Neural cell (in vitro differentiated cells): ENCODE data around the gene EFHD1. TPM values are rescaled to one million over a fixed set of nuclear protein-coding genes. Genes with fewer than 3 reads are reported as not detected.

ENCODE experiments used
- H2AFZ ChIP-seq: fragments of 200-600, 300-800 bp; sonication (generic), shearing (Covaris generic); 2 replicates; pipeline ENCODE4 v1.6.0; 2014; ENCODE audit warnings: low read depth, mild to moderate bottlenecking, antibody characterized with exemption, low read length, moderate library complexity
- H3F3A ChIP-seq: fragments of 200-600 bp; shearing (Covaris generic); 2 replicates; pipeline ENCODE4 v1.6.1; 2016; ENCODE audit warnings: mild to moderate bottlenecking, moderate library complexity, mixed read lengths, antibody characterized with exemption, low read length; ENCODE audit not compliant: insufficient read depth, poor library complexity, severe bottlenecking
- H3K27ac ChIP-seq: fragments of 200-600, 300-800 bp; sonication (generic), shearing (Covaris generic); 2 replicates; pipeline ENCODE4 v1.5.1; 2014; ENCODE audit warnings: mild to moderate bottlenecking, low read length, moderate library complexity
- H3K27me3 ChIP-seq: fragments of 300-800, 200-600 bp; sonication (generic), shearing (Covaris generic); 2 replicates; pipeline ENCODE4 v1.6.0; 2014; ENCODE audit warnings: mild to moderate bottlenecking, low read depth, low read length, moderate library complexity; ENCODE audit not compliant: insufficient read depth
- H3K36me3 ChIP-seq: fragments of 300-800, 200-600 bp; sonication (generic), shearing (Covaris generic); 2 replicates; pipeline ENCODE4 v1.5.1; 2014; ENCODE audit warnings: mild to moderate bottlenecking, antibody characterized with exemption, low read length, moderate library complexity; ENCODE audit not compliant: insufficient read depth
- H3K4me2 ChIP-seq: fragments of 300-800, 200-600 bp; sonication (generic), shearing (Covaris generic); 2 replicates; pipeline ENCODE4 v1.6.0; 2014; ENCODE audit warnings: mild to moderate bottlenecking, low read length
- H3K4me3 ChIP-seq: fragments of 300-800, 200-600 bp; sonication (generic), shearing (Covaris generic); 2 replicates; pipeline ENCODE4 v1.5.1; 2014; ENCODE audit warnings: mild to moderate bottlenecking, low read length, moderate library complexity
- H3K79me2 ChIP-seq: fragments of 200-600 bp; shearing (Covaris generic); replicated peaks from 2 replicates; pipeline ENCODE4 v1.6.0; 2014; ENCODE audit warnings: mild to moderate bottlenecking, low read length, moderate library complexity; ENCODE audit not compliant: insufficient read depth
- H3K9ac ChIP-seq: fragments of 300-800, 200-600 bp; sonication (generic), shearing (Covaris generic); 2 replicates; pipeline ENCODE4 v1.6.1; 2016; ENCODE audit warnings: mild to moderate bottlenecking, low read length, mixed read lengths
- H3K9me2 ChIP-seq: fragments of 200-600 bp; shearing (Covaris generic); 2 replicates; pipeline ENCODE4 v1.6.1; 2016; ENCODE audit warnings: mild to moderate bottlenecking, low read length, mixed read lengths; ENCODE audit not compliant: insufficient read depth
- H3K9me3 ChIP-seq: fragments of 200-600, 300-800 bp; sonication (generic), shearing (Covaris generic); 2 replicates; pipeline ENCODE4 v1.6.1; 2016; ENCODE audit warnings: mild to moderate bottlenecking, mixed run types, low read length, moderate library complexity, mixed read lengths
- H4K20me1 ChIP-seq: fragments of 200-600 bp; shearing (Covaris generic); 2 replicates; pipeline ENCODE4 v1.6.1; 2016; ENCODE audit warnings: mild to moderate bottlenecking, mixed run types; ENCODE audit not compliant: insufficient read depth
- EP300 ChIP-seq: fragments of 450-650 bp; conservative IDR thresholded peaks from 2 replicates; pipeline ENCODE4 v1.6.1; 2014; ENCODE audit warnings: antibody characterized with exemption, mild to moderate bottlenecking, moderate library complexity; ENCODE audit not compliant: poor library complexity, severe bottlenecking
- EZH2 ChIP-seq: fragments of 200-600, 300-800 bp; shearing (Covaris generic), sonication (generic); IDR thresholded peaks from 2 replicates; pipeline ENCODE4 v1.6.1; 2014; ENCODE audit warnings: antibody characterized with exemption, low read length, borderline replicate concordance, mild to moderate bottlenecking; ENCODE audit not compliant: insufficient read depth, poor library complexity, severe bottlenecking
- MXI1 ChIP-seq: fragments of 450-650 bp; conservative IDR thresholded peaks from 2 replicates; pipeline ENCODE4 v1.6.1; 2014; ENCODE audit warnings: antibody characterized with exemption, mild to moderate bottlenecking; ENCODE audit not compliant: poor library complexity, severe bottlenecking
- POLR2AphosphoS5 ChIP-seq: IDR thresholded peaks from 2 replicates; pipeline ENCODE4 v1.6.1; 2012
- RAD21 ChIP-seq: fragments of 450-650 bp; conservative IDR thresholded peaks from 2 replicates; pipeline ENCODE4 v1.6.1; 2014; ENCODE audit warnings: antibody characterized with exemption, mild to moderate bottlenecking, moderate library complexity
- SMC3 ChIP-seq: fragments of 450-650 bp; conservative IDR thresholded peaks from 2 replicates; pipeline ENCODE4 v1.6.1; 2014; ENCODE audit warnings: antibody characterized with exemption, mild to moderate bottlenecking, moderate library complexity; ENCODE audit not compliant: poor library complexity
- TAF1 ChIP-seq: IDR thresholded peaks from 2 replicates; pipeline ENCODE4 v1.6.1; 2012; ENCODE audit warnings: low read depth
- polyA plus RNA-seq: library from polyadenylated mRNA; depleted of rRNA; stranded (reverse); fragments of >200 nt; gene quantifications from 2 replicates; pipeline ENCODE4 v1.2.3, GENCODE V29; 2014
- TF ChIP-seq, protein P1 (sequence below): fragments of 450-650 bp; IDR thresholded peaks from 2 replicates; pipeline ENCODE4 v1.5.1; 2014; ENCODE audit warnings: antibody characterized with exemption, mild to moderate bottlenecking, moderate library complexity; ENCODE audit not compliant: poor library complexity, severe bottlenecking
- TF ChIP-seq, protein P2 (sequence below): IDR thresholded peaks from 2 replicates; pipeline ENCODE4 v1.6.1; 2012; ENCODE audit warnings: borderline replicate concordance

The EFHD1 gene
- polyA plus RNA-seq, 1 donor from 2014 or later: not detected

DNA sequence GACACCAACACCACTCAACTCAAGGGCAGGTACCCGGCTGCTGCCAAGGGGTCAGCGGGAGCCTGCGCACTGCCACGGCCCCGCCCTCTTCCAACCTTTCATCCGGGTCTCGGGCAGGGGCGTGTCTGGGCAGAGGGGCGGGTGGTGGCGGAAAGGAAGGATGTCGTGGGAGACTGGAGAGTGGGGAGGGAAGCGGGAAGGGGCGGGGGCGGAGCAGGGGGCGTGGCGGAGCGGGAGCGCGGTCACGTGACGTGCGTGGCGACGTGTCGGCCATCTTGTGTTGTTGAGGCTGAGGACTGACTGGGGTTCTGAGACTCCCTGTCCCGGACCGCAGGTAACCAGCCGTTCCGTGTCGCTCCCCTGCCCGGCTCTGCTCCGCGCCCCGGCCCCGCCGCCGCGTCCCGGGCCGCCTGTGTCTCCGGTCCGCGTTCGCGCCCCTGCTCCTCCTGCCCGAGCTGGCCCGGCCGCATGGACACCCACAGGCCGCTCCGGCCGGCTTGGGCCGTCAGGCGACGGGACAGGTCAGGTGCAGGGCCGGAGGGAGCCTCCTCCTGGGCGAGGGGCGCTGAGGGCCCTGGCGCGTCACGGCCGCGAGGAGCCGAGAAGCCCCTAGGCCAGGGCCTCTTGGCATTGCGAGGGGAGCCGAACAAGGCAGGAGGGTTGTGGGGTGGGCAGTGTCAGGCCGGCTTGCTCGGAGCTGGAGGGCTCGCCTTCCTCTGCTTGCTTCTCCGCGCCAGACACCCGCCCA lies 63.8 kb downstream of the EFHD1 start, which contains the start of gene GIGYF2:
TSS of gene GIGYF2 (plus strand) at position 273 of the 748 bp plus-strand sequence. CDS start 37,867 bp downstream, outside the sequence.
- peak within 1 kb of the TSS; percentile 93 for H3K27ac ChIP-seq
- no peaks in the 10 kb centered on the region for H3K9me2 ChIP-seq
- H3K79me2 ChIP-seq: peaks cover 46% of the 10 kb centered on the region
- H3K9ac ChIP-seq: peak within 1 kb of the TSS; percentile 98
- peak within 1 kb of the TSS; percentile 75 for H3K4me2 ChIP-seq
- TF ChIP-seq SMC3 (no peak), TAF1 (peak; percentile 47), MXI1 (peak; percentile 74), EZH2 (no peak), POLR2AphosphoS5 (peak; percentile 98), EP300 (peak; percentile 58)
- TF ChIP-seq, protein P1, sequence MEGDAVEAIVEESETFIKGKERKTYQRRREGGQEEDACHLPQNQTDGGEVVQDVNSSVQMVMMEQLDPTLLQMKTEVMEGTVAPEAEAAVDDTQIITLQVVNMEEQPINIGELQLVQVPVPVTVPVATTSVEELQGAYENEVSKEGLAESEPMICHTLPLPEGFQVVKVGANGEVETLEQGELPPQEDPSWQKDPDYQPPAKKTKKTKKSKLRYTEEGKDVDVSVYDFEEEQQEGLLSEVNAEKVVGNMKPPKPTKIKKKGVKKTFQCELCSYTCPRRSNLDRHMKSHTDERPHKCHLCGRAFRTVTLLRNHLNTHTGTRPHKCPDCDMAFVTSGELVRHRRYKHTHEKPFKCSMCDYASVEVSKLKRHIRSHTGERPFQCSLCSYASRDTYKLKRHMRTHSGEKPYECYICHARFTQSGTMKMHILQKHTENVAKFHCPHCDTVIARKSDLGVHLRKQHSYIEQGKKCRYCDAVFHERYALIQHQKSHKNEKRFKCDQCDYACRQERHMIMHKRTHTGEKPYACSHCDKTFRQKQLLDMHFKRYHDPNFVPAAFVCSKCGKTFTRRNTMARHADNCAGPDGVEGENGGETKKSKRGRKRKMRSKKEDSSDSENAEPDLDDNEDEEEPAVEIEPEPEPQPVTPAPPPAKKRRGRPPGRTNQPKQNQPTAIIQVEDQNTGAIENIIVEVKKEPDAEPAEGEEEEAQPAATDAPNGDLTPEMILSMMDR: peak; percentile 23
- TF ChIP-seq, protein P2, sequence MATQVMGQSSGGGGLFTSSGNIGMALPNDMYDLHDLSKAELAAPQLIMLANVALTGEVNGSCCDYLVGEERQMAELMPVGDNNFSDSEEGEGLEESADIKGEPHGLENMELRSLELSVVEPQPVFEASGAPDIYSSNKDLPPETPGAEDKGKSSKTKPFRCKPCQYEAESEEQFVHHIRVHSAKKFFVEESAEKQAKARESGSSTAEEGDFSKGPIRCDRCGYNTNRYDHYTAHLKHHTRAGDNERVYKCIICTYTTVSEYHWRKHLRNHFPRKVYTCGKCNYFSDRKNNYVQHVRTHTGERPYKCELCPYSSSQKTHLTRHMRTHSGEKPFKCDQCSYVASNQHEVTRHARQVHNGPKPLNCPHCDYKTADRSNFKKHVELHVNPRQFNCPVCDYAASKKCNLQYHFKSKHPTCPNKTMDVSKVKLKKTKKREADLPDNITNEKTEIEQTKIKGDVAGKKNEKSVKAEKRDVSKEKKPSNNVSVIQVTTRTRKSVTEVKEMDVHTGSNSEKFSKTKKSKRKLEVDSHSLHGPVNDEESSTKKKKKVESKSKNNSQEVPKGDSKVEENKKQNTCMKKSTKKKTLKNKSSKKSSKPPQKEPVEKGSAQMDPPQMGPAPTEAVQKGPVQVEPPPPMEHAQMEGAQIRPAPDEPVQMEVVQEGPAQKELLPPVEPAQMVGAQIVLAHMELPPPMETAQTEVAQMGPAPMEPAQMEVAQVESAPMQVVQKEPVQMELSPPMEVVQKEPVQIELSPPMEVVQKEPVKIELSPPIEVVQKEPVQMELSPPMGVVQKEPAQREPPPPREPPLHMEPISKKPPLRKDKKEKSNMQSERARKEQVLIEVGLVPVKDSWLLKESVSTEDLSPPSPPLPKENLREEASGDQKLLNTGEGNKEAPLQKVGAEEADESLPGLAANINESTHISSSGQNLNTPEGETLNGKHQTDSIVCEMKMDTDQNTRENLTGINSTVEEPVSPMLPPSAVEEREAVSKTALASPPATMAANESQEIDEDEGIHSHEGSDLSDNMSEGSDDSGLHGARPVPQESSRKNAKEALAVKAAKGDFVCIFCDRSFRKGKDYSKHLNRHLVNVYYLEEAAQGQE: peak; percentile 17
- H4K20me1 ChIP-seq: no peaks in the 10 kb centered on the region
- no peaks in the 10 kb centered on the region for H3K9me3 ChIP-seq
- peak within 1 kb of the TSS; percentile 99 for H3K4me3 ChIP-seq
- no peaks in the 10 kb centered on the region for H3F3A ChIP-seq
- H3K27me3 ChIP-seq: no peaks in the 10 kb centered on the region
- H2AFZ ChIP-seq: peak within 1 kb of the TSS; percentile 62
- H3K36me3 ChIP-seq: no peaks in the 10 kb centered on the region

DNA sequence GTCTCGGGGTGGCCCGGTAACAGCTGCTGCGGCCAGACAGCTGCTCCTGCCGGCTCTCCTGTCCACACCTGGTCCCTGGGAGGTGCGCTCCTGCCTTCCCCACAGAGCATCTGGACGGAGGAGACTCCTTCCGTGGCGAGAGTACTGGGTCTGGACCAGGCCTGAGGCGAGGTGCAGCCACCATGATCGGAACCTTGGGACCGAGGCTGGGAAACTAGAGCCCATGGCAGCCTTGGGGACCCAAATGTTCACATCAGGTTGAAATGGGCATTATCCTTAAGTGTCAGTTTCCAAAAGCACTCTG lies 64.4 kb downstream of the EFHD1 start:
- peak overlapping the region; percentile 51 for H2AFZ ChIP-seq
- H3K36me3 ChIP-seq: no peaks in the 10 kb centered on the region
- H4K20me1 ChIP-seq: no peaks in the 10 kb centered on the region
- no peaks in the 10 kb centered on the region for H3K27me3 ChIP-seq
- TF ChIP-seq TAF1 (peak; percentile 12), POLR2AphosphoS5 (no peak), MXI1 (peak; percentile 15), EZH2 (no peak), RAD21 (no peak), EP300 (no peak)
- TF ChIP-seq, protein P2: no peak
- TF ChIP-seq, protein P1: no peak
- no peaks in the 10 kb centered on the region for H3F3A ChIP-seq
- H3K4me2 ChIP-seq: peak overlapping the region; percentile 66
- peak overlapping the region; percentile 98 for H3K9ac ChIP-seq
- peaks cover 51% of the 10 kb centered on the region for H3K79me2 ChIP-seq
- H3K27ac ChIP-seq: peak overlapping the region; percentile 93
- H3K4me3 ChIP-seq: peak overlapping the region; percentile 99
- H3K9me3 ChIP-seq: no peaks in the 10 kb centered on the region
- no peaks in the 10 kb centered on the region for H3K9me2 ChIP-seq
